GM21619 (cell line): ENCODE measurements around the gene SFRP2.
A peak's percentile ranks its signal among the peaks of the same experiment; 100 is the strongest.

Source experiments
- ATAC-seq: cut with Tn5 transposase; IDR thresholded peaks from one replicate; pipeline ENCODE4 v1.9.1; 2021; ENCODE audit not compliant: unreplicated experiment

Gene SFRP2

GRCh38 chr4:153788413-153789276 is at the start of gene SFRP2:
Gene SFRP2 (minus strand): TSS chr4:153789083. CDS start chr4:153788835, 248 bp downstream.
- no peak for ATAC-seq

GRCh38 chr4:153838564-153838963 is 49.7 kb upstream of the SFRP2 start:
- ATAC-seq = no peak

GRCh38 chr4:153834901-153835300 is 46.0 kb upstream of the SFRP2 start:
- ATAC-seq = no peak

- no peak for ATAC-seq
Measured at GRCh38 chr4:153832720-153833287, 43.9 kb upstream of the SFRP2 start.

GRCh38 chr4:153832054-153832453 is 43.2 kb upstream of the SFRP2 start:
- no peak for ATAC-seq

GRCh38 chr4:153831245-153831644 is 42.4 kb upstream of the SFRP2 start:
- no peak for ATAC-seq

GRCh38 chr4:153825691-153826090 is 36.8 kb upstream of the SFRP2 start:
- no peak for ATAC-seq

GRCh38 chr4:153825126-153825525 is 36.2 kb upstream of the SFRP2 start:
- ATAC-seq = no peak

GRCh38 chr4:153824501-153824900 is 35.6 kb upstream of the SFRP2 start:
- ATAC-seq = no peak

- ATAC-seq = no peak
Measured at GRCh38 chr4:153823483-153823882, 34.6 kb upstream of the SFRP2 start.

- no peak for ATAC-seq
Measured at GRCh38 chr4:153822316-153822715, 33.4 kb upstream of the SFRP2 start.

- ATAC-seq = no peak
Measured at GRCh38 chr4:153817466-153817865, 28.6 kb upstream of the SFRP2 start.

- no peak for ATAC-seq
Measured at GRCh38 chr4:153816542-153816941, 27.7 kb upstream of the SFRP2 start.

- no peak for ATAC-seq
Measured at GRCh38 chr4:153814789-153815188, 25.9 kb upstream of the SFRP2 start.

- peak; percentile 41 for ATAC-seq
Measured at GRCh38 chr4:153809916-153810810, 21.3 kb upstream of the SFRP2 start.

- peak; percentile 64 for ATAC-seq
Measured at GRCh38 chr4:153809307-153809706, 20.4 kb upstream of the SFRP2 start.

- ATAC-seq = no peak
Measured at GRCh38 chr4:153808175-153808574, 19.3 kb upstream of the SFRP2 start.

GRCh38 chr4:153806073-153806472 is 17.2 kb upstream of the SFRP2 start:
- ATAC-seq = no peak

GRCh38 chr4:153804722-153805121 is 15.8 kb upstream of the SFRP2 start:
- no peak for ATAC-seq

- no peak for ATAC-seq
Measured at GRCh38 chr4:153799694-153800074, 10.8 kb upstream of the SFRP2 start.

- ATAC-seq = no peak
Measured at GRCh38 chr4:153798901-153799693, 10.2 kb upstream of the SFRP2 start.
